Hepatocyte (in vitro differentiated cells): Measurements from ENCODE around the gene DUSP28. TPM values are rescaled to one million over a fixed set of nuclear protein-coding genes. Genes with fewer than 3 reads are reported as not detected.
"Not testable (repeated sequence)": the region's sequence is repeated elsewhere in the genome, so short reads cannot be mapped to it uniquely, and the experiment has no call there.

Experiments used
- DNase-seq: peaks from one replicate; pipeline ENCODE4 v3.0.0-alpha.2; 2016; ENCODE audit warnings: low spot score
- H2AFZ ChIP-seq: fragments of 200-600 bp; sonication (generic); 2 replicates; pipeline ENCODE4 v1.6.0; 2016; ENCODE audit warnings: antibody characterized with exemption, mild to moderate bottlenecking
- H3K27ac ChIP-seq: fragments of 200-600 bp; sonication (generic); 2 replicates; pipeline ENCODE4 v1.5.1; 2016; ENCODE audit warnings: mild to moderate bottlenecking
- H3K27me3 ChIP-seq: fragments of 200-600 bp; sonication (generic); 2 replicates; pipeline ENCODE4 v1.6.1; 2016
- H3K36me3 ChIP-seq: fragments of 200-600 bp; sonication (generic); replicated peaks from 2 replicates; pipeline ENCODE4 v1.5.1; 2016; ENCODE audit warnings: low read depth; ENCODE audit not compliant: insufficient read depth
- H3K4me1 ChIP-seq: fragments of 200-600 bp; sonication (generic); 2 replicates; pipeline ENCODE4 v1.5.1; 2016; ENCODE audit warnings: mild to moderate bottlenecking, moderate library complexity; ENCODE audit not compliant: insufficient read depth
- H3K4me2 ChIP-seq: fragments of 200-600 bp; sonication (generic); 2 replicates; pipeline ENCODE4 v1.6.0; 2016
- H3K4me3 ChIP-seq: fragments of 200-600 bp; sonication (generic); 2 replicates; pipeline ENCODE4 v1.5.1; 2016; ENCODE audit warnings: mild to moderate bottlenecking
- H3K79me2 ChIP-seq: fragments of 200-600 bp; sonication (generic); 2 replicates; pipeline ENCODE4 v1.6.0; 2017; ENCODE audit warnings: mild to moderate bottlenecking
- H3K9me2 ChIP-seq: fragments of 200-600 bp; sonication (generic); replicated peaks from 2 replicates; pipeline ENCODE4 v1.6.0; 2017; ENCODE audit warnings: mild to moderate bottlenecking; ENCODE audit not compliant: insufficient read depth
- H3K9me3 ChIP-seq: fragments of 200-600 bp; sonication (generic); 2 replicates; pipeline ENCODE4 v1.5.1; 2016; ENCODE audit warnings: low read depth, mild to moderate bottlenecking
- H4K20me1 ChIP-seq: fragments of 200-600 bp; sonication (generic); 2 replicates; pipeline ENCODE4 v1.6.0; 2016; ENCODE audit warnings: mild to moderate bottlenecking; ENCODE audit not compliant: insufficient read depth, poor library complexity, severe bottlenecking
- CTCF ChIP-seq: fragments of 200-600 bp; sonication (generic); IDR thresholded peaks from 2 replicates; pipeline ENCODE4 v1.5.1; 2016; ENCODE audit warnings: antibody characterized with exemption, mild to moderate bottlenecking; ENCODE audit not compliant: poor library complexity
- EZH2 ChIP-seq: fragments of 200-600 bp; sonication (generic); IDR thresholded peaks from 2 replicates; pipeline ENCODE4 v1.6.1; 2016; ENCODE audit warnings: antibody characterized with exemption, mild to moderate bottlenecking, borderline replicate concordance
- EZH2phosphoT487 ChIP-seq: fragments of 200-600 bp; sonication (generic); IDR thresholded peaks from one replicate; pipeline ENCODE4 v1.6.1; 2018; ENCODE audit warnings: antibody characterized with exemption, mild to moderate bottlenecking, low read depth, moderate library complexity; ENCODE audit not compliant: unreplicated experiment, severe bottlenecking
- WGBS: methylation state at CpG from one replicate; pipeline ENCODE4 v1.1.6; 2016; ENCODE audit warnings: low lambda C conversion rate; ENCODE audit errors: missing lambda C conversion rate; 5-methylcytosine and 5-hydroxymethylcytosine counted together
- polyA plus RNA-seq: library from polyadenylated mRNA; unstranded; fragments of >200 nt; fragmentation: Nextera tagmentation; extraction: Ambion mirVana; gene quantifications from 2 replicates; pipeline ENCODE4 v1.2.1, GENCODE V29; 2016
- total RNA-seq: library from RNA; depleted of rRNA; stranded (reverse); fragments of >200 nt; gene quantifications from 2 replicates; pipeline ENCODE4 v1.2.3, GENCODE V29; 2014

The DUSP28 gene
- total and polyA plus RNA-seq, 2 experiments from 2014 or later = 4.6 to 6.8 TPM

GRCh38 chr2:240560480-240561324 is 545 bp downstream of the DUSP28 start:
- Histone ChIP-seq H3K9me3 (no peaks in the 10 kb centered on the region), H3K4me1 (peaks cover 40% of the 10 kb centered on the region), H3K27ac (peak overlapping the region; percentile 100), H3K79me2 (peaks cover 60% of the 10 kb centered on the region), H3K4me3 (peak overlapping the region; percentile 67), H3K27me3 (no peaks in the 10 kb centered on the region), H2AFZ (peak overlapping the region; percentile 66), H4K20me1 (peaks cover 18% of the 10 kb centered on the region), H3K4me2 (peak overlapping the region; percentile 82), H3K9me2 (no peaks in the 10 kb centered on the region), H3K36me3 (no peaks in the 10 kb centered on the region)
- peak; percentile 100 for DNase-seq
- WGBS = under 1% methylated on average over 84 of the region's 101 CpGs
- TF ChIP-seq EZH2phosphoT487 = no peak
- TF ChIP-seq CTCF = no peak
- TF ChIP-seq EZH2 = no peak

DNA sequence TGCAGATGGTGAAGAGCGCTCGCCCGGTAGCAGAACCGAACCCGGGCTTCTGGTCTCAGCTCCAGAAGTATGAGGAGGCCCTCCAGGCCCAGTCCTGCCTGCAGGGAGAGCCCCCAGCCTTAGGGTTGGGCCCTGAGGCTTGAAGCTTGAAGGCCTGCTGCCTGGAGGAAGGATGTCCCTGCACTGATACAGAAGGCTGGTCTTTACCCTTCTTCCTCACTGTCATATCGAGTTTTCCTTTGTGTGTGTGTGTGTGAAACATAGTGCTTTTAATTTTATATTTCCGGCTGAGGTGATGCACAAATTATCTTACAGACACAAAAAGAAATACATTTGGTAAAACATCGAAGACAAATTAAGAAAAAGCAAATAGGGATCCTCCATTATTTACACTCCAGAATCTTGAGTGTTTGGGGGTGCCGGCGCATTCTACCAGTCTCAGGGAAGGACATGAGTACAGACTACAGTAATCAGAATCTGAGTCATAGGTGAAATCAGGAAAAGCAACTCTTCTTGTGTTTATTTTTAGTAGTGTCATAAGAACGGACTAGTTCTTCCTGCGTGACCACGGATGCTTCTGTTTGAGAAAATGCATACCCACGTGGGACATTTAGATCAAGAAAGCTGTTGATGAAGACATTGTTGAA is 1.3 kb downstream of the DUSP28 start:
- Histone ChIP-seq H3K79me2 (peaks cover 54% of the 10 kb centered on the region), H2AFZ (peak overlapping the region; percentile 12), H3K4me3 (peak overlapping the region; percentile 16), H3K27me3 (no peaks in the 10 kb centered on the region), H3K4me2 (peak overlapping the region; percentile 82), H3K9me3 (no peaks in the 10 kb centered on the region), H3K36me3 (no peaks in the 10 kb centered on the region), H3K9me2 (no peaks in the 10 kb centered on the region), H4K20me1 (peaks cover 18% of the 10 kb centered on the region), H3K27ac (peak overlapping the region; percentile 94), H3K4me1 (peaks cover 45% of the 10 kb centered on the region)
- WGBS = 26% methylated on average over 14 of the region's 14 CpGs
- peak; percentile 63 for DNase-seq
- TF ChIP-seq EZH2 = no peak
- no peak for TF ChIP-seq EZH2phosphoT487
- no peak for TF ChIP-seq CTCF

DNA sequence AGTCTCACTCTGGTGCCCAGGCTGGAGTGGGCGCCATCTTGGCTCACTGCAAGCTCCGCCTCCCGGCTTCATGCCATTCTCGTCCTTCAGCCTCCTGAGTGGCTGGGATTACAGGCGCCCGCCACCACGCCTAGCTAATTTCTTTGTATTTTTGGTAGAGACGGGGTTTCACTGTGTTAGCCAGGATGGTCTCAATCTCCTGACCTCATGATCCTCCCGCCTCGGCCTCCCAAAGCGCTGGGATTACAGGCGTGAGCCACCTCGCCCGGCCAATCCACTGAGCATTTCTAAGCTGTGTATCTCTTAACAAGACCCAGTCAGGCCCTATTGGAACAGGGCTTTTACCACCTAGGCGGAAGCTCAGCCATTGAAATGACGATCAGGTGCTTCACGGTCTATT is 3.1 kb downstream of the DUSP28 start:
- not testable (repeated sequence) for H3K27me3 ChIP-seq, H3K4me2 ChIP-seq, DNase-seq, H3K4me3 ChIP-seq, H3K36me3 ChIP-seq, H3K9me2 ChIP-seq, H2AFZ ChIP-seq, H3K9me3 ChIP-seq
- Histone ChIP-seq H3K27ac (peak overlapping the region; percentile 94), H4K20me1 (peaks cover 11% of the 10 kb centered on the region), H3K4me1 (peaks cover 51% of the 10 kb centered on the region), H3K79me2 (peaks cover 42% of the 10 kb centered on the region)
- 97% methylated on average over 17 of the region's 17 CpGs for WGBS

DNA sequence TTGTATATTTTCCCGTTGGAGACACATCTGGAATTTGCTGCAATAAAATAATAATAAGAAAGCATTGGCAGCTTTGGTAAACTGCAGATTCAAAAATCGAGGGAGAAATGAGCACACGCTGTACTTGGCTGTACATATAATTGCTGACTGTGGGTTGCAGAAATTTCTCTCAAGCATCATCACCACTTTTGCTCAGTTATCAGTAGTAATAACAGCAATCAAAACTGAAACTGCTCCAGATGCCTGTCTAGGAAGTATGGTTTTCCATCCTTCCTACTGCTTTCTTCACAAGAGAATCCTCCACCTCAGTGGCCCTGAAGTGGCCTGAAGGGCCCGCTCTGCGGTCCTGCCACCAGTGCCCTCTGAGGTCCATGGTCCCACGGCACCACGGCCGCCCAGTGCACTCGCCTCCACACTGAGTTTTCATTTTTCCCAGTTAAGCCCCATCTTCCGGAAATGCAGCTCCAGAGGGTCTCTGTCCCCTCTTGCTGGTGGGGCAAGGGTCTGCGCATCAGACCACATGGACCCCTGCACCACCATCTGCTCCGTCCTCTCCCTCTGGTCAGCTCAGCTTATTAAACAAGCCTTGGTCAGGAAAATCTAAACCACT is 3.9 kb downstream of the DUSP28 start:
- no peaks in the 10 kb centered on the region for H3K27me3 ChIP-seq
- peaks cover 34% of the 10 kb centered on the region for H3K79me2 ChIP-seq
- no peaks in the 10 kb centered on the region for H3K9me2 ChIP-seq
- WGBS = 96% methylated on average over 12 of the region's 12 CpGs
- no peak overlapping the region for H2AFZ ChIP-seq
- no peaks in the 10 kb centered on the region for H3K9me3 ChIP-seq
- peaks cover 6% of the 10 kb centered on the region for H4K20me1 ChIP-seq
- H3K4me1 ChIP-seq = peaks cover 48% of the 10 kb centered on the region
- no peak overlapping the region for H3K4me3 ChIP-seq
- peak overlapping the region; percentile 100 for H3K27ac ChIP-seq
- no peaks in the 10 kb centered on the region for H3K36me3 ChIP-seq
- no peak for DNase-seq
- H3K4me2 ChIP-seq = no peak overlapping the region
- TF ChIP-seq EZH2phosphoT487 (no peak), CTCF (no peak), EZH2 (no peak)
